SIG-M5 treated with dmso at 0.1 percent for 504 hours (cell line): ENCODE data around the gene RXRA.
"Not testable (repeated sequence)": the region's sequence is repeated elsewhere in the genome, so short reads cannot be mapped to it uniquely, and the experiment has no call there.

ENCODE experiments used
- DNase-seq: peaks from one replicate; lab custom pipeline; 2025; ENCODE audit not compliant: unreplicated experiment; lab: John Stamatoyannopoulos, UW

Gene RXRA

DNA sequence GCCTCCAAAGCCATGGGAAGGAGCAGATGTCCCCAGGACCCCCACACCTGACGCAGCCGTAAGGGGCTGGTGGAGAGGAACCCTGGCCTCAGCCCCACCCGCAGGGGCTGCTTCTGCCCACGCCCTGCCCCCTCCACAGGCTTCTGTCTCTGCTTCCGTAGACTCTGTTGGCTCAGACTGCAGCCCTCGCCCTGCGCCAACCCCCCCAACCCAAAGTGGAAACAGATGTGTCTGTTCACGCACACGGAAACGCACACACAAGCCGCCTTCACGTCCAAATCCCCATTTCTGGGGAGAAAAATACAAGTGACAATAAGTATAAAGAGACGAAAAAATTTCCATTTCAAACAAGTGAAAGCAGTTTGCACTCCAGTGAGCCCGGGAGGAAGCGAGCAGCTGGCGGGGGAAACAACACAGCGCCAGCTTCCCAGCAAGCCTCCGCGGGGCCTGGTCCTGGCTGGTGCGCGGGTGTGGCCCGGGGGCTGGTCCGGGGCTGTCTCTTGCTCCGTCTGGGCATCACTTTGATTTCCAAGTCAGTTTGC, 32.6 kb upstream of the RXRA start:
- DNase-seq: no peak

- no peak for DNase-seq
Observed at GRCh38 chr9:134294153-134295071, 31.8 kb upstream of the RXRA start.

DNA sequence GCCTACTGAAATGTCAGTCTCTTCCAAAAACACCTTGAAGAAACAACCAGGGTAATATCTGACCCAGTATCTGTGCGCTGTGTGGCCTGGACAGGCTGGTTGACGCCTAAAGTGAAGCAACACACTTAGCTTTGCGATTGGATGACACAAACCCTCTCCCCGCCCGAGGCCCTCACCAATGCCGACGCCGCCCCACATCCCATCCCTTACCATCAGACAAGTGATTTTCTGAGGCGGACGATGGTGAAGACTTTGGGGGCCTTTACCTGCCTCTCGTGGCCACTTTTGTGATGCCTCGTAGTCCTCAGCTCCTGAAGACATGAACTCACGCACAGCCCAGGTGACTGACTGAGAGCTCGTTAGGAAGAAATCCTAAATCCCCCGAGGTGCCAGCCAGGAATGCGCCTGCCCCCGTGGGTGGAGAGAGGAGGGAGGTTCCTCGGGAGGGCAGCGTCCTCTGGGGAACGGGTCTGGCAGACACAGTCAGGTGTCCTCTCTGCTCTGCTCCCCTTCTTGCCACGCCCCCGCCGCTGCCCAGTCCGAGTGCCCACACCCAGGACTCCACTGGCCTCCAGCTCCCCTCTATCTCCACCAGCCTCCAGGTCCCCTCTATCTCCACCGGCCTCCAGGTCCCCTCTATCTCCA, 31.0 kb upstream of the RXRA start:
- DNase-seq: no peak

DNA sequence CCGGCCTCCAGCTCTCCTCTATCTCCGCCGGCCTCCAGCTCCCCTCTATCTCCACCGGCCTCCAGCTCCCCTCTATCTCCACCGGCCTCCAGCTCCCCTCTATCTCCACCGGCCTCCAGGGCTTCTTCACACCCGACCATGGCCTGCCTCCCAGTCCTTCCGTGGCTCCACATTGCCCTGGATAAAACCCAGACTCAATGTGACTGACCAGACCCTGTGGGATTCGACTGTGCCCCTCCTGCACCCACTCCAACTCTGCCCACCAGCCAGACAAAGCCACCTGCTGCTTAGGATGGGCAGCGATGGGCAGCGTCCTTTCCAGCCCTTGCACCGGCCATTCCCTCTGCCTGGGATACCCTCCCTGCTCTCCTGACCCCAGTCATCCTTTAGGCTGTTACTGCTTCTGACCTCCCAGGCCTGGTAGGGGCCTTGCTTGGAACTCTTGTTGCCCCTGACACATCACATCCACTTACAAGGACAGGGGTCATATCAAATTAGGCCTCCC, 30.5 kb upstream of the RXRA start:
- no peak for DNase-seq

GRCh38 chr9:134296301-134297082, 29.8 kb upstream of the RXRA start:
- DNase-seq: no peak

GRCh38 chr9:134297083-134297410, 29.2 kb upstream of the RXRA start:
- DNase-seq: no peak

DNA sequence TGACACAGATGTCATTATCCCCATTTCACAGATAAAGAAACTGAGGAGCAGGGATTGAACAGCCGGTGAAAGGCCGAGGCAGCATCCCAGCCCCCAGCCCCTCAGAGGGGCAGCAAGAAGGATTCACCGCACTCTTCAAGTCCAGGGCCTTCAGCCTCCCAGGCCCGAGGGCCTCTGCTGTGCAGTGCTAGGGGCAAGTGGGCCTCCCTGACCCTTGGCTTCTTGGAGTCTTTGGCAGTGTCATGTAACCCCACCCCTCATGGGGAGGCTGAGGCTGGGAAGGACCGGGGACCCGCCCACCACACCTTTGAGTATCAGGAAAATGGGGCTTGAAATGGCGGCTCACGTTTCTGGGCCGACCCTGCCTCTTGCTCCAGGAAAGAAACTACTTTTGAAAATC, 28.7 kb upstream of the RXRA start:
- no peak for DNase-seq

DNA sequence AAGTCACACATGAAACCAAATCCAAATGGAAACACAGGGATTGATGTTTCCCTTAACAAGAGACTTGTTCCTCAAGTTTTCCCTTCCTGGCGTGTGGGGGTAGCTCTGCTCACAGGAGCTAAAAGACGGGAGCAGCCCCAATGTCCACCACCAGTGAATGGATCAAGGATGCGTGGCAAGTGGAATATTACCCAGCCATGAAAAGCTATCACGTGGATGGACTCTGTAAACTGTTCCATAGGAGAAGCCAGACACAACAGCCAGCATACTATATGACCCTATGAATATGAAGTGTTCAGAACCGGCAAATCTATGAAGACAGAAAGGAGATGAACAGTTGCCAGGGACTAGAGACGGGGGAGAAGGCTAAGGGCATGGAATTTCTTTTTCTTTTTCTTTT, 28.3 kb upstream of the RXRA start:
- no peak for DNase-seq

- no peak for DNase-seq
Observed at GRCh38 chr9:134299068-134299467, 27.2 kb upstream of the RXRA start.

GRCh38 chr9:134299883-134300282, 26.4 kb upstream of the RXRA start:
- peak; percentile 24 for DNase-seq

- no peak for DNase-seq
Observed at GRCh38 chr9:134301387-134302129, 24.7 kb upstream of the RXRA start.

DNA sequence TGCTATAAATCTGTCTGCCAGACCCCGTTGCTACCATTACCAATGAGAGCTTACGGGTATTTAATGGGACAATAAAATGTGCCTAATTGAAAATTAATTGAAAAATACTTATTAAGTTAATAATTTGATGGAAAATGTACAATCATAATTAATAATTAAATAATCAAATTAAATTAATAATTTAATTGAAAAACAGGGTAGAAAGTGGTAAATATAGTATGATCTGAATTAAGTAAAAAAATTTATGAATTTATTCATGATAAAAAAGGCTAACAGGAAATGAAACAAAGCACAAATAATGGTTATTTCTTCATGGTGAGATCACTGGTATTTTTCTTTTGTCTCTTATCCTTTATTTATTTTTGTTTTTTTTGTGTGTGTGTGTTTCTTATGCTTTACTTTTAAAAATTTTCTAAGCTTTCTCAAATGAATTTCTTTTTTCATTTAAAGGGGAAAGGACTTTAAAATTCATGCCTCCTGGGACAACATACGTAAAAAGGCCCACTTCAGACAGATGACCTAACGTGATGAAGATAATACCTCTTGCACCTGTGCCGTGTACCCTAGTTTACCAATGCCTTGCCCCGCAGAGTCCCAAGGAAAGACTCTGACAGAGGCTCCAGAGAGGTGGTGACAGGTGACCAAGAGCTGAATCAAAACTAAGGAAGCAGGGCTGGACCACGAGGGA, 24.0 kb upstream of the RXRA start:
- DNase-seq: no peak

- DNase-seq: no peak
Observed at GRCh38 chr9:134303601-134304000, 22.7 kb upstream of the RXRA start.

- no peak for DNase-seq
Observed at GRCh38 chr9:134304261-134304660, 22.0 kb upstream of the RXRA start.

GRCh38 chr9:134304690-134305089, 21.6 kb upstream of the RXRA start:
- no peak for DNase-seq

- DNase-seq: no peak
Observed at GRCh38 chr9:134305533-134305932, 20.7 kb upstream of the RXRA start.

GRCh38 chr9:134306042-134306441, 20.2 kb upstream of the RXRA start:
- not testable (repeated sequence) for DNase-seq

DNA sequence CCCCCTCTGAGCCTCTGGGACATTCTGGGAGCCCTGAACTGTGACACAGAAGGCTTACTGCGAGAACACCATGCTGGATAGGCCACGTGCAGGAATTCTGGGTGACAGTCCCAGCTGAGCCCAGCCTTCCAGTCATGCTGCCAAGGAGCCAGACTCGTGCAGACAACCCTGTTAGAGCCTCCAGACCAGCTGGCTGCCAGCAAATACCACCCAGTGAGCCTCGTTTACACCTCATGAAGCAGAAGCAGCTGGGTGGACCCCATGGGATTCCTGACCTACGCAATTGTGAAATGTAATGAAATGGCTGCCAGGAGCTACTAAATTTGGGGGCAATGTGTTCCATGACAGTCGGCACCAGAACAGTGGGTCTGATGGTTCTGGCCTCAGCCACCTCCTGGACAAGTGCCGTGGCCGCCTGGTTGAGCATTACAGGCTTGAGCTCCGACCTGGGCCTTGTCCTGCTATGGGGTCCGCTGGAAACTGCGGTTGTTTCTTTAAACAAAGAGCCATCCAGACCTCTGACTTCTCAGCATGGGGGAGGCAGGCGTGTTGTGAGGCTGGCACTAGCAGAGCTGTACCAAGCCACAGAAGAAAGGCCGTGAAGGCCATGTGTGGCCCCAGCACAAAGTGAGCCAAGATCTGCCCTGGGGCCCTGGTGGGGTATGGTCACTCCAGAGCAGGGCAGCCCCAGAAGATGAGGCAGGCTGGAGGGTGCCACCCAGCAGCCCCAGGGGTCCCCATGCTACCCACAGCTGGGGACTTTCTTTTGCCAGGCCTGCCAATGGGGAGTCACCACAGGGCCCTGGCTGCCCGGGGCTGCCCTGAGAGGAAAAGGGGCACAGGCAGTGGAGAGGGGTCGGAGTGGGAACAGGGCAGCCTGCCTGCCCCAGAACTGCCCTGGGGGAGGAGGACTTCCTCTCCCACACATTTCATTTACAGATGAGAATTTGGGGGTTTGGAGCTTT, 19.3 kb upstream of the RXRA start:
- DNase-seq: no peak
